OCI-LY3 (cell line): ENCODE results near the gene SMIM22.

ENCODE experiments used
- CTCF ChIP-seq: fragments of 200-600, 300-600 bp; sonication (generic); IDR thresholded peaks from 2 replicates; pipeline ENCODE4 v1.5.1; 2014; ENCODE audit warnings: antibody characterized with exemption, low read length, low read depth
- EZH2phosphoT487 ChIP-seq: fragments of 200-600 bp; shearing (Covaris generic); IDR thresholded peaks from 2 replicates; pipeline ENCODE4 v1.6.1; 2018; ENCODE audit warnings: antibody characterized with exemption, mixed run types, low read depth

GRCh38 chr16:4805231-4805630 lies 10.1 kb downstream of the SMIM22 start:
- no peak for TF ChIP-seq CTCF
- no peak for TF ChIP-seq EZH2phosphoT487
